ENCODE results near the gene ACSF2.

GRCh38 chr17:50392621-50393020 lies 33.4 kb upstream of the ACSF2 start:
- TF ChIP-seq CTCF (IDR thresholded peaks at IDR 0.05), result no peak
- TF ChIP-seq EZH2phosphoT487 (IDR thresholded peaks at IDR 0.05), result no peak

Measured in neural progenitor cell (in vitro differentiated cells).